ENCODE results near the gene RHEX. TPM values are rescaled to one million over a fixed set of nuclear protein-coding genes. Genes with fewer than 3 reads are reported as not detected.

RHEX gene
- total and polyA plus RNA-seq, 2 of the 13 experiments (the other 11 are each of a cell fraction or from before 2014, with no cell fraction given), result 1.4 to 2.7 TPM

- TF ChIP-seq ATAD3A (CRISPR knock-in tag; IDR thresholded peaks at IDR 0.05), result no peak
- peak; percentile 62 for TF ChIP-seq PHF21A (CRISPR knock-in tag; IDR thresholded peaks at IDR 0.05)
- peak; percentile 73; the same call in 1 of the 2 replicates for TF ChIP-seq TBX2 (CRISPR knock-in tag; IDR thresholded peaks at IDR 0.05; ENCODE audit: borderline replicate concordance)
- TF ChIP-seq REST (IDR thresholded peaks at IDR 0.05; ENCODE audit: borderline replicate concordance in 1 of 2, low read depth in 1 of 2, low read length in 2 of 2), result 0 out of 4 replicates have a peak, but pooled peaks of 1 of the 2 experiments have one; percentile 17
- TF ChIP-seq ZNF574 (CRISPR knock-in tag; IDR thresholded peaks at IDR 0.05), result peak; percentile 66
- TF ChIP-seq ZBTB39 (CRISPR knock-in tag; IDR thresholded peaks at IDR 0.05), result no peak
- peak; percentile 44; the same call in 1 of the 2 replicates for TF ChIP-seq ZNF280D (CRISPR knock-in tag; IDR thresholded peaks at IDR 0.05)
- TF ChIP-seq SRF (IDR thresholded peaks at IDR 0.05; ENCODE audit: low read depth, low read length), result no peak
- TF ChIP-seq ZNF235 (CRISPR knock-in tag; IDR thresholded peaks at IDR 0.05; ENCODE audit: borderline replicate concordance), result no peak
- TF ChIP-seq RARG (CRISPR knock-in tag; IDR thresholded peaks at IDR 0.05; ENCODE audit: low read depth), result no peak
- TF ChIP-seq ZNF580 (CRISPR knock-in tag; IDR thresholded peaks at IDR 0.05; ENCODE audit: borderline replicate concordance, low read depth), result 0 out of 2 replicates have a peak, but pooled peaks have one; percentile 43
- TF ChIP-seq MTA1 (CRISPR knock-in tag; IDR thresholded peaks at IDR 0.05; ENCODE audit: borderline replicate concordance), result peak; percentile 85; the same call in 1 of the 2 replicates
- TF ChIP-seq ZNF772 (CRISPR knock-in tag; IDR thresholded peaks at IDR 0.05), result peak; percentile 55; the same call in 1 of the 2 replicates
Observed at GRCh38 chr1:206048582-206048981, 4.4 kb upstream of the RHEX start (continued).

All from HepG2 (cell line).